Endothelial cell of umbilical vein (primary cell): ENCODE data around the gene P2RX1. TPM values are rescaled to one million over a fixed set of nuclear protein-coding genes. Genes with fewer than 3 reads are reported as not detected.
A peak's percentile ranks its signal among the peaks of the same experiment; 100 is the strongest.

Experiments used
- BruUV-seq: library from RNA; stranded (reverse); fragments of 400-500 nt; replicated peaks from 2 replicates; lab custom pipeline; 2021; lab: Mats Ljungman, UMichigan
- CTCF ChIA-PET: fragments of 300-600, 350-600 bp; sonication (Branson Sonifier 250); formaldehyde crosslinking; loops from one replicate; lab custom pipeline; 2021; ENCODE audit warnings: antibody characterized with exemption, inconsistent platforms; lab: Charles Lee
- POLR2A ChIA-PET: fragments of 300-600, 350-600 bp; sonication (Branson Sonifier 250); formaldehyde crosslinking; loops from one replicate; lab custom pipeline; 2021; ENCODE audit warnings: antibody characterized with exemption, inconsistent platforms; lab: Charles Lee
- DNase-seq: peaks from one replicate; pipeline ENCODE4 v3.0.0-alpha.2; 2011; ENCODE audit warnings: low read depth, low spot score
- FAIRE-seq: peaks from 2 replicates; lab custom pipeline; 2011; peaks lifted over from hg19 to GRCh38; lab: Jason Lieb, UNC
- H2AFZ ChIP-seq: 2 replicates; pipeline ENCODE4 v1.6.0; 2012; ENCODE audit warnings: low read depth, low read length, control low read depth, inconsistent platforms
- H3K27ac ChIP-seq: 2 replicates; pipeline ENCODE4 v1.5.1; 2011; ENCODE audit warnings: low read depth, mild to moderate bottlenecking, control low read depth, low read length, moderate library complexity; ENCODE audit not compliant: insufficient read depth
- H3K27me3 ChIP-seq, 2 experiments: 2 replicates each; pipeline versions ENCODE4 v1.6.0 to v1.6.1; 2011; ENCODE audit warnings: low read length in 2 of 2, mixed read lengths in 1 of 2; ENCODE audit not compliant: control insufficient read depth in 2 of 2, insufficient read depth in 2 of 2
- H3K36me3 ChIP-seq, 2 experiments: 2 replicates in 1 of 2; 3 replicates in 1 of 2; pipeline ENCODE4 v1.5.1; 2011; ENCODE audit warnings: low read length in 2 of 2, mild to moderate bottlenecking in 1 of 2, moderate library complexity in 1 of 2; ENCODE audit not compliant: control insufficient read depth in 2 of 2, insufficient read depth in 2 of 2; ENCODE audit errors: extremely low read depth in 1 of 2
- H3K4me1 ChIP-seq: 3 replicates; pipeline ENCODE4 v1.5.1; 2011; ENCODE audit warnings: mild to moderate bottlenecking, low read length; ENCODE audit not compliant: control insufficient read depth, insufficient read depth; ENCODE audit errors: extremely low read depth
- H3K4me2 ChIP-seq: 2 replicates; pipeline ENCODE4 v1.6.1; 2011; ENCODE audit warnings: low read length, control low read depth, mixed read lengths; ENCODE audit not compliant: insufficient read depth
- H3K4me3 ChIP-seq, 3 experiments: fragments of 200-600 bp in 1 of 3; sonication (generic), shearing (Covaris generic) in 1 of 3; replicated peaks in 1 of 3; 2 replicates each; pipeline ENCODE4 v1.5.1; 2011 to 2016; ENCODE audit warnings: control low read depth in 3 of 3, low read length in 3 of 3, mild to moderate bottlenecking in 2 of 3, inconsistent platforms in 1 of 3, low read depth in 1 of 3, moderate library complexity in 1 of 3; ENCODE audit not compliant: insufficient read depth in 1 of 3
- H3K79me2 ChIP-seq: 2 replicates; pipeline ENCODE4 v1.6.0; 2012; ENCODE audit warnings: low read length, inconsistent platforms; ENCODE audit not compliant: control insufficient read depth, insufficient read depth
- H3K9ac ChIP-seq: replicated peaks from 2 replicates; pipeline ENCODE3; 2011; ENCODE audit warnings: low read length, control low read depth; ENCODE audit not compliant: insufficient read depth; ENCODE audit errors: extremely low read depth
- H3K9me1 ChIP-seq: replicated peaks from 3 replicates; pipeline ENCODE4 v1.6.0; 2011; ENCODE audit warnings: mild to moderate bottlenecking, low read length; ENCODE audit not compliant: control insufficient read depth, insufficient read depth; ENCODE audit errors: extremely low read depth
- H3K9me3 ChIP-seq: replicated peaks from 2 replicates; pipeline ENCODE4 v1.5.1; 2012; ENCODE audit warnings: low read length, inconsistent platforms; ENCODE audit not compliant: control insufficient read depth, insufficient read depth
- H4K20me1 ChIP-seq: replicated peaks from 2 replicates; pipeline ENCODE3; 2011; ENCODE audit warnings: mild to moderate bottlenecking, low read length; ENCODE audit not compliant: control insufficient read depth, insufficient read depth; ENCODE audit errors: extremely low read depth
- CTCF ChIP-seq, 2 donors: IDR thresholded peaks; 1 replicate in 1 of 2; 2 replicates in 1 of 2; pipeline ENCODE4 v1.5.1; 2011; ENCODE audit warnings: low read length in 2 of 2, mild to moderate bottlenecking in 2 of 2, moderate library complexity in 2 of 2, control low read depth in 1 of 2, inconsistent platforms in 1 of 2, low read depth in 1 of 2; ENCODE audit not compliant: insufficient read depth in 1 of 2; ENCODE audit errors: extremely low read depth in 1 of 2
- EZH2 ChIP-seq: IDR thresholded peaks from 2 replicates; pipeline ENCODE4 v1.6.1; 2012; ENCODE audit warnings: borderline replicate concordance, low read depth, mild to moderate bottlenecking, moderate library complexity, low read length, inconsistent platforms; ENCODE audit not compliant: severe bottlenecking
- MYC ChIP-seq: IDR thresholded peaks from one replicate; pipeline ENCODE4 v1.6.1; 2011; ENCODE audit warnings: mild to moderate bottlenecking, low read depth, low read length
- POLR2A ChIP-seq: IDR thresholded peaks from 2 replicates; pipeline ENCODE4 v1.6.1; 2012; ENCODE audit warnings: low read depth, mild to moderate bottlenecking, control low read depth, low read length
- POLR2AphosphoS5 ChIP-seq: IDR thresholded peaks from 2 replicates; pipeline ENCODE4 v1.6.1; 2012; ENCODE audit warnings: low read depth, mild to moderate bottlenecking, control low read depth, low read length, moderate library complexity; ENCODE audit not compliant: insufficient read depth
- dilution Hi-C: fragments of 300-500 bp; cut with MboI; formaldehyde crosslinking; loops from one replicate; pipeline ENCODE4 v1.15.0; 2019; ENCODE audit warnings: low sequenced_read_pairs; ENCODE audit not compliant: extremely low pct_ligation_motif_present
- intact Hi-C: fragments of 100-400 bp; cut with micrococcal nuclease; formaldehyde crosslinking; loops from one replicate; pipeline ENCODE4 v1.10.0; 2022
- polyA plus RNA-seq, 4 experiments: library from polyadenylated mRNA; depleted of rRNA in 3 of 4; stranded (reverse) in 3 of 4; unstranded in 1 of 4; fragments of >200 nt; gene quantifications; 2 replicates each; pipeline versions ENCODE4 v1.2.1 to v1.2.3, GENCODE V29; 2011 to 2012; ENCODE audit warnings: missing spikeins in 1 of 4
- total RNA-seq: library from RNA; stranded (reverse); gene quantifications from 2 replicates; pipeline ENCODE4 v1.2.3, GENCODE V29; 2021
- TF ChIP-seq, protein P1 (sequence below): IDR thresholded peaks from 2 replicates; pipeline ENCODE4 v1.6.1; 2011; ENCODE audit not compliant: insufficient read depth, insufficient read length

P2RX1 gene
- total and polyA plus RNA-seq, 2 donors (not counting 3 experiments of a cell fraction or from before 2014, with no cell fraction given) = not detected

GRCh38 chr17:3965118-3965800, 49.0 kb upstream of the P2RX1 start:
- intact Hi-C loops (loop anchor here (2.0 kb wide), 1 partner anchor 40 kb away; no protein-coding TSS in a partner anchor), dilution Hi-C loops (no loop called here)
- Histone ChIP-seq H3K9me3 (no peaks in the 10 kb centered on the region), H3K9ac (no peak overlapping the region), H3K4me3 (no peak overlapping the region), H3K27ac (no peak overlapping the region), H4K20me1 (no peaks in the 10 kb centered on the region), H3K4me2 (peak overlapping the region; percentile 57), H3K4me1 (peaks cover 4% of the 10 kb centered on the region), H2AFZ (peak overlapping the region; percentile 91), H3K79me2 (no peaks in the 10 kb centered on the region), H3K27me3 (peaks cover 20 to 27% of the 10 kb centered on the region in 2 experiments), H3K9me1 (no peaks in the 10 kb centered on the region), H3K36me3 (no peaks in the 10 kb centered on the region)
- no TSS peak for BruUV-seq
- CTCF ChIA-PET = interaction anchor here (0.9 to 4.2 kb wide), 17 partner anchors 9 to 108 kb away, joined by 3 to 22 read pairs (median 4); no protein-coding TSS in a partner anchor
- POLR2A ChIA-PET = interaction anchor here (0.7 kb wide), 2 partner anchors 15 to 33 kb away, joined by 3 to 4 read pairs; no protein-coding TSS in a partner anchor
- TF ChIP-seq, protein P1, sequence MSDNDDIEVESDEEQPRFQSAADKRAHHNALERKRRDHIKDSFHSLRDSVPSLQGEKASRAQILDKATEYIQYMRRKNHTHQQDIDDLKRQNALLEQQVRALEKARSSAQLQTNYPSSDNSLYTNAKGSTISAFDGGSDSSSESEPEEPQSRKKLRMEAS = no peak
- TF ChIP-seq CTCF (IDR thresholded peaks at IDR 0.05; ENCODE audit: extremely low read depth in 1 of 2, insufficient read depth in 1 of 2, low read depth in 1 of 2, low read length in 2 of 2) = no peak
- no peak for TF ChIP-seq POLR2AphosphoS5
- no peak for TF ChIP-seq POLR2A
- TF ChIP-seq EZH2 = no peak
- no peak for TF ChIP-seq MYC
- DNase-seq (no peak), FAIRE-seq (peak; percentile 85)
